Measurements from ENCODE around the gene TRIP13.
A peak's percentile ranks its signal among the peaks of the same experiment; 100 is the strongest.
"Not testable (repeated sequence)": the region's sequence is repeated elsewhere in the genome, so short reads cannot be mapped to it uniquely, and the experiment has no call there.

The TRIP13 gene

GRCh38 chr5:921456-922435, 29.1 kb downstream of the TRIP13 start:
- DNase-seq (ENCODE audit: low spot score) = no peak

- no peak for DNase-seq (ENCODE audit: low spot score)
Observed at GRCh38 chr5:922436-923280, 30.0 kb downstream of the TRIP13 start.

DNA sequence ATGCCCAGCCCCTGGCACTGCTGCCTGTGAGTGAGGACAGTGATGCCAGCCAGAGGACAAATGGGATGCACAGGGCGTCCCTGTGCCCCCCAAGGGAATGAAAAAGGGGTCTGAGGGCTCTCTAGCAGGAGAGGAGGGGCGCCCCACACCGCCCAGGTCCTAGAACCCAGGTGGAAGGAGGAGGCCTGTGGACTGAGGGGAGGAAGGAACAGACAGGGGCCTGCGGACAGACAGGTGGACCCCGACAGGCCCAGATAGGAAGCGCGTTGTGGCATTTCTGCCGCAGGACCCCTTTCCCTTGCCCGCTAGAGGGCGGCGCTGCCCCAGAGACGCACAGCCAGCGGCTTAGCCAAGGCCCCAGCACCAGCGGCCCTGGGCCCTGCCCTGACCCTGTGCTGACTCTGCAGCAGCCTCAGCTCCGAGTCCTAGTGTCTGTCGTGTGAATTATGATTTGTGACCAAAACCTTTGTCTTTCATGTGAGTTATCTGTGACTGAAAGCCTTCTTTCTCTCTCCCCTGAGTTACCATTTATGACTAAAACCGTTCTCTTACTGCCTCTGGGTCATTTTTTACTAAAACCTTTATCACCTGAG, 30.7 kb downstream of the TRIP13 start:
- DNase-seq (ENCODE audit: low spot score) = peak; percentile 51

- no peak for DNase-seq (ENCODE audit: low spot score)
Observed at GRCh38 chr5:926417-927171, 33.9 kb downstream of the TRIP13 start.

GRCh38 chr5:927172-928015, 34.7 kb downstream of the TRIP13 start:
- no peak for DNase-seq (ENCODE audit: low spot score)

GRCh38 chr5:929182-929581, 36.5 kb downstream of the TRIP13 start:
- DNase-seq (ENCODE audit: low spot score) = not testable (repeated sequence)

- DNase-seq (ENCODE audit: low spot score) = no peak
Observed at GRCh38 chr5:929596-929995, 36.9 kb downstream of the TRIP13 start.

- no peak for DNase-seq (ENCODE audit: low spot score)
Observed at GRCh38 chr5:930866-931265, 38.2 kb downstream of the TRIP13 start.

GRCh38 chr5:931570-932145, 39.0 kb downstream of the TRIP13 start:
- DNase-seq (ENCODE audit: low spot score) = no peak

- no peak for DNase-seq (ENCODE audit: low spot score)
Observed at GRCh38 chr5:932151-932627, 39.5 kb downstream of the TRIP13 start.

DNA sequence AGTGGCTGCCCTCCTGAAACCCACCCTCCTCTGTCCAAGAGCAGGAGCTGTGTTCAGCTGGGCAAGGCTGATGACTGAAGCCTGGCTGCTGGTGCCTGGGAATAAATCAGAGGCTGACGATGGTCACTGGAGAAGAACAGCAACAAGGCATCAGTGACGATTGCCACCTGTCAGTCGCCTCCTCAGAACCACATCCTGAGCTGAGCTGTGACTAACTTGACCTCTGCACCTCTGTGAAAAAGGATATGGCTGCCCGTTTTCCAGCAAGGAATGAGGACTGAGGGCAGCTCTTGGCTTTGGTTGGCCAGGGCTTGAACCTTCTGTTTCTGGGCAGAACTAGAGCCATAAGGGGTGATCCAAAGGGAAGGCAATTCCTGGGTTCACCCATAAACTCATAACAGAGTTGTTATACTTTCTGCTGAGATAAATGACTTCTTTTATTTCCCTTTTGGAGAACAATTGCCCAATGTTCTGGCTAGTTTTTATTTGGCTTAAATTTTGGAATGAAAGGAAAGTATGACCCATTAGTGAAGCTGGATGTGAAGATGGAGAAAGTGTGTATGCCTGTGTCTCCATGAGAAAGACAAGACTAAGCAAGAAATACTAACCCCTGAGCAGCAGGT, 40.1 kb downstream of the TRIP13 start:
- DNase-seq (ENCODE audit: low spot score) = no peak

- no peak for DNase-seq (ENCODE audit: low spot score)
Observed at GRCh38 chr5:933251-933861, 40.7 kb downstream of the TRIP13 start.

- DNase-seq (ENCODE audit: low spot score) = not testable (repeated sequence)
Observed at GRCh38 chr5:933951-934350, 41.3 kb downstream of the TRIP13 start.

GRCh38 chr5:934381-934967, 41.8 kb downstream of the TRIP13 start:
- not testable (repeated sequence) for DNase-seq (ENCODE audit: low spot score)

- no peak for DNase-seq (ENCODE audit: low spot score)
Observed at GRCh38 chr5:935510-936084, 42.9 kb downstream of the TRIP13 start.

DNA sequence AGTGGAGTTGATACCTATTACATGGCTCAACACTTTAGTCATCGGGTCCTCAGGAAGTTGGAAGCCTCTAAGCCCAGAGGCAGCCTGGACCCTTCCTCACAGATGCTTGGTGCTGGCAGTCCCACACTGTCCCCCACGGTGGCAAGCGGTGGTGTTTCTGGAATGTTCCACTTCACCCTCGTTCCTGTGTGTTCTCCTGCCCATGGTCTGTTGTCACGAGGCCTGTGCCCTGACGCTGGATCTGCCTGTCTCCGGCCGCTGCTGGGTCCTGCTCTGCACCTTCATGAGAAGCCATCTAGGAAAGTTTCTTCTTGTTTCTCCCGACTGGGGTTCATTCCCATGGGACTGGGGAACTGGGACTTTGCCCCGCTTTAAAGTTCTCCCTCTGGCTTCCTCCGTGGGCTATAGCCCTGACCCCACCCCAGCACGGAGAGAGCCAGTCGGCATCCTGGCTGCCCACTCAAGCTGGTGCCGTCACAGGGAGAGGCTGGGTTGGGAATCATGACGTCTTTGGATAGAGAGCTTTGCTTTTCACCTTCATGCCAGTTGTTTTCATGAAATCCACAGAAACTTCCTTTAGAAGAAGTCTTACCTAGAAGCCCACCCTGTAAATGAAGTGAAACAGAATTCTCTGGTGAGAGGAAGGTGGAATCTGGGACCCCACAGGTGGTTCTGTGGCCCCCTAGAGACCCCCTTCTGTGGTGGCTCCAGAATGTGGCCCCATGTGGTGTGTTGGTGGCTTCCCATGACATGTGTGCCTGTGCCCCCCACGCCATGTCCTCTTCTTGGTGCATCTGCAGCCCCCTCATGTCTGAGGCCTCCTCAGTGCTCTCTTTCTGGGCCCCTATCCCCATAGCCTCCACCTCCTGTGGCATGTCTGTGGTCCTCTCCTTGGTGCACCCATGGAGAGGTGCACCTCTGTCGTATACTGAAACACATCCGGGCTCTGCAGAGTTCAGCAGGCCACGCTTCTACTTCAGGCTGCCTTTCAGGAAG, 43.8 kb downstream of the TRIP13 start:
- DNase-seq (ENCODE audit: low spot score) = no peak

Measured in hematopoietic multipotent progenitor cell treated with erythropoietin and hydrocortisone succinate and interleukin-3 and kit ligand, for 17 days (in vitro differentiated cells).